CD4-positive, alpha-beta T cell treated with Interleukin-15 for 1 hour (primary cell): Measurements from ENCODE around the gene GHITM.

ENCODE experiments used
- DNase-seq: peaks from one replicate; pipeline ENCODE4 v3.0.0-alpha.2; 2020

The GHITM gene

GRCh38 chr10:84201682-84202081 lies 62.4 kb downstream of the GHITM start:
- no peak for DNase-seq

GRCh38 chr10:84202349-84202748 lies 63.0 kb downstream of the GHITM start:
- DNase-seq = no peak
